HepG2 (cell line): Measurements from ENCODE around the gene NOXA1. TPM values are rescaled to one million over a fixed set of nuclear protein-coding genes. Genes with fewer than 3 reads are reported as not detected.

Source experiments
- ERF ChIP-seq: IDR thresholded peaks from 2 replicates; pipeline ENCODE4 v1.6.1; 2018; ENCODE audit warnings: missing biosample characterization, missing genetic modification reagents
- HNF4G ChIP-seq, 2 experiments: sonication (generic) in 1 of 2; formaldehyde crosslinking in 1 of 2; IDR thresholded peaks; 2 replicates each; pipeline versions ENCODE4 v1.4.0 to v1.6.1; 2011 to 2020; ENCODE audit warnings: borderline replicate concordance in 2 of 2, low read depth in 2 of 2, mild to moderate bottlenecking in 2 of 2, low read length in 1 of 2, missing genetic modification reagents in 1 of 2, moderate library complexity in 1 of 2
- MAZ ChIP-seq, 2 experiments: sonication (generic) in 1 of 2; formaldehyde crosslinking in 1 of 2; IDR thresholded peaks; 2 replicates each; pipeline versions ENCODE4 v1.5.0 to v1.6.1; 2012 to 2020; ENCODE audit warnings: low read depth in 2 of 2, mild to moderate bottlenecking in 2 of 2, borderline replicate concordance in 1 of 2, improper control_type of control experiment in 1 of 2, low read length in 1 of 2, missing genetic modification reagents in 1 of 2, moderate library complexity in 1 of 2
- MEF2D ChIP-seq: sonication (generic); formaldehyde crosslinking; IDR thresholded peaks from 2 replicates; pipeline ENCODE4 v1.5.1; 2020; ENCODE audit warnings: mild to moderate bottlenecking, missing genetic modification reagents
- POGZ ChIP-seq: sonication (generic); formaldehyde crosslinking; IDR thresholded peaks from 2 replicates; pipeline ENCODE4 v1.4.0; 2020; ENCODE audit warnings: mild to moderate bottlenecking, missing genetic modification reagents
- RELA ChIP-seq: sonication (generic); formaldehyde crosslinking; IDR thresholded peaks from 2 replicates; pipeline ENCODE4 v1.4.0; 2020; ENCODE audit warnings: missing genetic modification reagents
- SAFB2 ChIP-seq: sonication (generic); formaldehyde crosslinking; IDR thresholded peaks from 2 replicates; pipeline ENCODE4 v1.5.1; 2020; ENCODE audit warnings: missing genetic modification reagents, low read depth, mild to moderate bottlenecking, borderline replicate concordance
- SIX1 ChIP-seq: sonication (generic); formaldehyde crosslinking; IDR thresholded peaks from 2 replicates; pipeline ENCODE4 v1.4.0; 2020; ENCODE audit warnings: missing genetic modification reagents, borderline replicate concordance
- ZFP90 ChIP-seq: sonication (generic); formaldehyde crosslinking; IDR thresholded peaks from 2 replicates; pipeline ENCODE4 v1.8.0; 2022; ENCODE audit warnings: missing genetic modification reagents, mild to moderate bottlenecking, inconsistent platforms, borderline replicate concordance
- ZNF350 ChIP-seq: sonication (generic); formaldehyde crosslinking; IDR thresholded peaks from 2 replicates; pipeline ENCODE4 v1.4.0; 2020; ENCODE audit warnings: mild to moderate bottlenecking, low read depth, missing genetic modification reagents, borderline replicate concordance
- ZNF552 ChIP-seq: sonication (generic); formaldehyde crosslinking; IDR thresholded peaks from 2 replicates; pipeline ENCODE4 v1.9.0; 2022; ENCODE audit warnings: missing genetic modification reagents, mild to moderate bottlenecking, borderline replicate concordance
- polyA plus RNA-seq, 8 experiments: library from polyadenylated mRNA; depleted of rRNA in 3 of 8; stranded (reverse) in 7 of 8; unstranded in 1 of 8; fragments of >200 nt; fragmentation: Illumina TruSeq in 4 of 8; extraction: Trizol in 4 of 8; gene quantifications; 2 replicates each; pipeline versions ENCODE4 v1.2.1 to v1.2.3, GENCODE V29; 2011 to 2016; ENCODE audit warnings: low read depth in 4 of 8, missing spikeins in 1 of 8, mixed read lengths in 1 of 8; ENCODE audit not compliant: insufficient read depth in 1 of 8
- total RNA-seq, 5 experiments: library from RNA; depleted of rRNA; stranded (reverse); fragments of >200 nt; fragmentation: Illumina TruSeq; extraction: Trizol; gene quantifications; 2 replicates each; pipeline ENCODE4 v1.2.3, GENCODE V29; 2016; ENCODE audit warnings: low read depth in 1 of 5
- TF ChIP-seq, protein P1 (sequence below): sonication (generic); formaldehyde crosslinking; IDR thresholded peaks from 2 replicates; pipeline ENCODE4 v1.5.0; 2020; ENCODE audit warnings: mild to moderate bottlenecking, missing genetic modification reagents, borderline replicate concordance
- TF ChIP-seq, protein P2 (sequence below): sonication (generic); formaldehyde crosslinking; IDR thresholded peaks from 2 replicates; pipeline ENCODE4 v1.4.0; 2020; ENCODE audit warnings: missing genetic modification reagents

NOXA1 gene
- total and polyA plus RNA-seq, 2 of the 13 experiments (the other 11 are each of a cell fraction or from before 2014, with no cell fraction given), result 0.78 to 1.2 TPM

- no peak for TF ChIP-seq POGZ (CRISPR knock-in tag)
- no peak for TF ChIP-seq MEF2D (CRISPR knock-in tag)
- no peak for TF ChIP-seq RELA
- TF ChIP-seq SIX1, result no peak
- no peak for TF ChIP-seq HNF4G (IDR thresholded peaks at IDR 0.05; ENCODE audit: borderline replicate concordance, low read depth, low read length)
- TF ChIP-seq HNF4G (CRISPR knock-in tag; IDR thresholded peaks at IDR 0.05; ENCODE audit: borderline replicate concordance, low read depth), result no peak
- TF ChIP-seq ZFP90 (CRISPR knock-in tag), result no peak
- TF ChIP-seq MAZ (IDR thresholded peaks at IDR 0.05; ENCODE audit: borderline replicate concordance, low read depth, low read length), result no peak
- TF ChIP-seq MAZ (CRISPR knock-in tag; IDR thresholded peaks at IDR 0.05; ENCODE audit: low read depth), result peak; percentile 61; the same call in 1 of the 2 replicates
- no peak for TF ChIP-seq SAFB2 (CRISPR knock-in tag)
- no peak for TF ChIP-seq ZNF552
- TF ChIP-seq, protein P1, sequence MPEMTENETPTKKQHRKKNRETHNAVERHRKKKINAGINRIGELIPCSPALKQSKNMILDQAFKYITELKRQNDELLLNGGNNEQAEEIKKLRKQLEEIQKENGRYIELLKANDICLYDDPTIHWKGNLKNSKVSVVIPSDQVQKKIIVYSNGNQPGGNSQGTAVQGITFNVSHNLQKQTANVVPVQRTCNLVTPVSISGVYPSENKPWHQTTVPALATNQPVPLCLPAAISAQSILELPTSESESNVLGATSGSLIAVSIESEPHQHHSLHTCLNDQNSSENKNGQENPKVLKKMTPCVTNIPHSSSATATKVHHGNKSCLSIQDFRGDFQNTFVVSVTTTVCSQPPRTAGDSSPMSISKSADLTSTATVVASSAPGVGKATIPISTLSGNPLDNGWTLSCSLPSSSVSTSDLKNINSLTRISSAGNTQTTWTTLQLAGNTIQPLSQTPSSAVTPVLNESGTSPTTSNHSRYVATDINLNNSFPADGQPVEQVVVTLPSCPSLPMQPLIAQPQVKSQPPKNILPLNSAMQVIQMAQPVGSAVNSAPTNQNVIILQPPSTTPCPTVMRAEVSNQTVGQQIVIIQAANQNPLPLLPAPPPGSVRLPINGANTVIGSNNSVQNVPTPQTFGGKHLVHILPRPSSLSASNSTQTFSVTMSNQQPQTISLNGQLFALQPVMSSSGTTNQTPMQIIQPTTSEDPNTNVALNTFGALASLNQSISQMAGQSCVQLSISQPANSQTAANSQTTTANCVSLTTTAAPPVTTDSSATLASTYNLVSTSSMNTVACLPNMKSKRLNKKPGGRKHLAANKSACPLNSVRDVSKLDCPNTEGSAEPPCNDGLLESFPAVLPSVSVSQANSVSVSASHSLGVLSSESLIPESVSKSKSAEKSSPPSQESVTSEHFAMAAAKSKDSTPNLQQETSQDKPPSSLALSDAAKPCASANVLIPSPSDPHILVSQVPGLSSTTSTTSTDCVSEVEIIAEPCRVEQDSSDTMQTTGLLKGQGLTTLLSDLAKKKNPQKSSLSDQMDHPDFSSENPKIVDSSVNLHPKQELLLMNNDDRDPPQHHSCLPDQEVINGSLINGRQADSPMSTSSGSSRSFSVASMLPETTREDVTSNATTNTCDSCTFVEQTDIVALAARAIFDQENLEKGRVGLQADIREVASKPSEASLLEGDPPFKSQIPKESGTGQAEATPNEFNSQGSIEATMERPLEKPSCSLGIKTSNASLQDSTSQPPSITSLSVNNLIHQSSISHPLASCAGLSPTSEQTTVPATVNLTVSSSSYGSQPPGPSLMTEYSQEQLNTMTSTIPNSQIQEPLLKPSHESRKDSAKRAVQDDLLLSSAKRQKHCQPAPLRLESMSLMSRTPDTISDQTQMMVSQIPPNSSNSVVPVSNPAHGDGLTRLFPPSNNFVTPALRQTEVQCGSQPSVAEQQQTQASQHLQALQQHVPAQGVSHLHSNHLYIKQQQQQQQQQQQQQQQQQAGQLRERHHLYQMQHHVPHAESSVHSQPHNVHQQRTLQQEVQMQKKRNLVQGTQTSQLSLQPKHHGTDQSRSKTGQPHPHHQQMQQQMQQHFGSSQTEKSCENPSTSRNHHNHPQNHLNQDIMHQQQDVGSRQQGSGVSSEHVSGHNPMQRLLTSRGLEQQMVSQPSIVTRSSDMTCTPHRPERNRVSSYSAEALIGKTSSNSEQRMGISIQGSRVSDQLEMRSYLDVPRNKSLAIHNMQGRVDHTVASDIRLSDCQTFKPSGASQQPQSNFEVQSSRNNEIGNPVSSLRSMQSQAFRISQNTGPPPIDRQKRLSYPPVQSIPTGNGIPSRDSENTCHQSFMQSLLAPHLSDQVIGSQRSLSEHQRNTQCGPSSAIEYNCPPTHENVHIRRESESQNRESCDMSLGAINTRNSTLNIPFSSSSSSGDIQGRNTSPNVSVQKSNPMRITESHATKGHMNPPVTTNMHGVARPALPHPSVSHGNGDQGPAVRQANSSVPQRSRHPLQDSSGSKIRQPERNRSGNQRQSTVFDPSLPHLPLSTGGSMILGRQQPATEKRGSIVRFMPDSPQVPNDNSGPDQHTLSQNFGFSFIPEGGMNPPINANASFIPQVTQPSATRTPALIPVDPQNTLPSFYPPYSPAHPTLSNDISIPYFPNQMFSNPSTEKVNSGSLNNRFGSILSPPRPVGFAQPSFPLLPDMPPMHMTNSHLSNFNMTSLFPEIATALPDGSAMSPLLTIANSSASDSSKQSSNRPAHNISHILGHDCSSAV (CRISPR knock-in tag), result no peak
- TF ChIP-seq ZNF350, result no peak
- TF ChIP-seq ERF (CRISPR knock-in tag), result peak; percentile 31; the same call in 1 of the 2 replicates
- TF ChIP-seq, protein P2, sequence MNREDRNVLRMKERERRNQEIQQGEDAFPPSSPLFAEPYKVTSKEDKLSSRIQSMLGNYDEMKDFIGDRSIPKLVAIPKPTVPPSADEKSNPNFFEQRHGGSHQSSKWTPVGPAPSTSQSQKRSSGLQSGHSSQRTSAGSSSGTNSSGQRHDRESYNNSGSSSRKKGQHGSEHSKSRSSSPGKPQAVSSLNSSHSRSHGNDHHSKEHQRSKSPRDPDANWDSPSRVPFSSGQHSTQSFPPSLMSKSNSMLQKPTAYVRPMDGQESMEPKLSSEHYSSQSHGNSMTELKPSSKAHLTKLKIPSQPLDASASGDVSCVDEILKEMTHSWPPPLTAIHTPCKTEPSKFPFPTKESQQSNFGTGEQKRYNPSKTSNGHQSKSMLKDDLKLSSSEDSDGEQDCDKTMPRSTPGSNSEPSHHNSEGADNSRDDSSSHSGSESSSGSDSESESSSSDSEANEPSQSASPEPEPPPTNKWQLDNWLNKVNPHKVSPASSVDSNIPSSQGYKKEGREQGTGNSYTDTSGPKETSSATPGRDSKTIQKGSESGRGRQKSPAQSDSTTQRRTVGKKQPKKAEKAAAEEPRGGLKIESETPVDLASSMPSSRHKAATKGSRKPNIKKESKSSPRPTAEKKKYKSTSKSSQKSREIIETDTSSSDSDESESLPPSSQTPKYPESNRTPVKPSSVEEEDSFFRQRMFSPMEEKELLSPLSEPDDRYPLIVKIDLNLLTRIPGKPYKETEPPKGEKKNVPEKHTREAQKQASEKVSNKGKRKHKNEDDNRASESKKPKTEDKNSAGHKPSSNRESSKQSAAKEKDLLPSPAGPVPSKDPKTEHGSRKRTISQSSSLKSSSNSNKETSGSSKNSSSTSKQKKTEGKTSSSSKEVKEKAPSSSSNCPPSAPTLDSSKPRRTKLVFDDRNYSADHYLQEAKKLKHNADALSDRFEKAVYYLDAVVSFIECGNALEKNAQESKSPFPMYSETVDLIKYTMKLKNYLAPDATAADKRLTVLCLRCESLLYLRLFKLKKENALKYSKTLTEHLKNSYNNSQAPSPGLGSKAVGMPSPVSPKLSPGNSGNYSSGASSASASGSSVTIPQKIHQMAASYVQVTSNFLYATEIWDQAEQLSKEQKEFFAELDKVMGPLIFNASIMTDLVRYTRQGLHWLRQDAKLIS, result no peak
Measured at GRCh38 chr9:137459152-137459600, 36.0 kb downstream of the NOXA1 start, which contains the start of gene NSMF (continued).
